ENCODE data around the gene KIF16B. TPM values are rescaled to one million over a fixed set of nuclear protein-coding genes. Genes with fewer than 3 reads are reported as not detected.

The KIF16B gene
- total and polyA plus RNA-seq, 10 of the 15 experiments (the other 5 are each of a cell fraction or from before 2014, with no cell fraction given) = 0.21 to 5.2 (median 3.0) TPM

GRCh38 chr20:16283307-16283706 is 289.9 kb downstream of the KIF16B start:
- Histone ChIP-seq H3K9ac (ENCODE audit: control insufficient read depth, insufficient read depth, low read length) (no peak overlapping the region), H3K9me3 (replicated peaks; ENCODE audit: control insufficient read depth, insufficient read depth, low read length) (no peaks in the 10 kb centered on the region; the same call in 2 of the 3 replicates), H4K20me1 (ENCODE audit: control insufficient read depth, insufficient read depth) (no peaks in the 10 kb centered on the region), H2AFZ (ENCODE audit: control insufficient read depth, low read depth, low read length) (no peak overlapping the region), H3K36me3 (ENCODE audit: control insufficient read depth in 2 of 2, insufficient read depth in 2 of 2, low read length in 1 of 2) (no peaks in the 10 kb centered on the region), H3K4me2 (ENCODE audit: control insufficient read depth, insufficient read depth) (no peak overlapping the region), H3K79me2 (ENCODE audit: control insufficient read depth, insufficient read depth, low read length) (no peaks in the 10 kb centered on the region), H3K4me1 (ENCODE audit: control insufficient read depth, insufficient read depth, low read length) (no peaks in the 10 kb centered on the region), H3K27ac (ENCODE audit: control insufficient read depth, insufficient read depth) (no peak overlapping the region), H3K4me3 (no peak overlapping the region), H3K27me3 (replicated peaks in 1 of 2; ENCODE audit: control insufficient read depth in 2 of 2, insufficient read depth in 2 of 2, low read length in 1 of 2) (no peaks in the 10 kb centered on the region)
- no TSS peak for BruUV-seq (replicated peaks)
- POLR2A ChIA-PET = no interaction called here
- SMC1A ChIA-PET (ENCODE audit: uncharacterized antibody, unreplicated experiment) = no interaction called here
- CTCF ChIA-PET = no interaction called here
- ATAC-seq = no peak
- 54% methylated on average over 6 of the region's 6 CpGs for WGBS (ENCODE audit: insufficient coverage, insufficient replicate concordance, low lambda C conversion rate, missing lambda C conversion rate)
- RAD21 ChIA-PET (ENCODE audit: unreplicated experiment) = no interaction called here
- TF ChIP-seq BACH1 (IDR thresholded peaks at IDR 0.05; ENCODE audit: borderline replicate concordance) (no peak), HDAC6 (IDR thresholded peaks at IDR 0.05; ENCODE audit: unreplicated experiment) (no peak), IRF3 (IDR thresholded peaks at IDR 0.05) (no peak), ASH2L (IDR thresholded peaks at IDR 0.05; ENCODE audit: borderline replicate concordance, low read depth) (no peak), SREBF1 (IDR thresholded peaks at IDR 0.05; ENCODE audit: low read length) (no peak), CREM (IDR thresholded peaks at IDR 0.05; ENCODE audit: low read depth) (no peak), CBX3 (IDR thresholded peaks at IDR 0.05; ENCODE audit: borderline replicate concordance, low read depth) (no peak), SMARCA5 (IDR thresholded peaks at IDR 0.05) (no peak), CREB1 (IDR thresholded peaks at IDR 0.05; ENCODE audit: low read depth) (no peak)
- in situ Hi-C loops (cut with MboI) = no loop called here
- no peak for DNase-seq (ENCODE audit: low read depth, low spot score)
- intact Hi-C loops (cut with micrococcal nuclease; ENCODE audit: unreplicated experiment) = no loop called here
- no peak for FAIRE-seq

Measured in GM12878 (cell line).